HG03354 (cell line): ENCODE measurements around the gene TMPRSS9.
"Not testable (repeated sequence)": the region's sequence is repeated elsewhere in the genome, so short reads cannot be mapped to it uniquely, and the experiment has no call there.

Experiments used
- ATAC-seq: cut with Tn5 transposase; IDR thresholded peaks from one replicate; pipeline ENCODE4 v1.9.1; 2021; ENCODE audit warnings: mild to moderate bottlenecking; ENCODE audit not compliant: unreplicated experiment, poor library complexity, severe bottlenecking

Gene TMPRSS9

DNA sequence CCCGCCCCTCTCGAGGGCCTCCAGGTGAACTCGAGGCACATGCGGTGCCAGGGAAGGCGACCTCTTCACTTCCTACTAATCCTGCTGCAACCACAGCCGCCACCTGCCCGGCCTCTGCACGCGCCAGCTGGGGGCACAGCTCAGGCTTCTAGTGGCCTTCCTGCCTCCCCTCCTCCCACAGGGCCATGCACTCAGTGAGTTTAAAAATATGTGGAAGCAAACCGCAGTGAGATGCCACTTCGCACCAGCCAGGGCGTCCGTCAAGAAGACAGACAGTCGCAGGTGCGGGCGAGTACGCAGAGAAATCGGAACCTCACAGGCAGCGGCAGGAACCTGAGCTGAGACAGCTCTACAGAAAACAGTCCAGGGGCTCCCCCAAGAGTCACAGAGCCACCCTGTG, 86.3 kb downstream of the TMPRSS9 start:
- ATAC-seq, result no peak

DNA sequence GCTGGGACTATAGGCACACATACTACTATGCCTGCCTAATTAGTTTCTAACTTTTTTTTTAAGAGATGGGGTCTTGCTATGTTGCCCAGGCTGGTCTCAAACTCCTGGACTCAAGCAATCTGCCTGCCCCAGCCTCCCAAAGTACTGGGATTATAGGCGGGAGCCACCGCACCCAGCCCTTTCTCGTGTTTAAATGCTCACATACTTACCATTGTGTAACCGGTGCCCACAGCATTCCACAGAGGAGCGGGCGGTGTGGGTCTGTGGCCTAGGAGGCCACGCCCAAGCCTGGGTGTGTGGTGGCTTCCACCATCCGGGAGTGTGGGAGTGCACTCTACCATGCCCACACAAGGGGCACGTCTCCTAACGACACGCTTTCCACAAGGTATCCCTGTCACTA, 89.0 kb downstream of the TMPRSS9 start:
- no peak for ATAC-seq

DNA sequence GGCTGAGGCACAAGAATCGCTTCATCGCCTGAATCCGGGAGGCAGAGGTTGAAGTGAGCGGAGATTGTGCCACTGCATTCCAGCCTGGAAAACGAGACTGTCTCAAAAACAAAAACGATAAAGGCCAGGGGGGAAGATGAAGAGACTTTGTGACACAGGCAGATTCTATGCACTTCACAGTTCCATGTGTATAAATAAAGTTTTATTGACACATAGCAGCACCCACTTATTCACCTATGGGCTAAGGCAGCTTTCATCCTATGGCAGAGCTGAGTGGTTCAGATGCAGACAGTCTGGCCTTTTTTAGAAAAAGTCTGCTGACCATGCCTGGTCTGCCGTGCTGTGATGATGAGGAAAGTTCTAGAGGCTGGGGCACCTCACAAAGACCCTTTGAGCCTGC, 91.1 kb downstream of the TMPRSS9 start:
- no peak for ATAC-seq

DNA sequence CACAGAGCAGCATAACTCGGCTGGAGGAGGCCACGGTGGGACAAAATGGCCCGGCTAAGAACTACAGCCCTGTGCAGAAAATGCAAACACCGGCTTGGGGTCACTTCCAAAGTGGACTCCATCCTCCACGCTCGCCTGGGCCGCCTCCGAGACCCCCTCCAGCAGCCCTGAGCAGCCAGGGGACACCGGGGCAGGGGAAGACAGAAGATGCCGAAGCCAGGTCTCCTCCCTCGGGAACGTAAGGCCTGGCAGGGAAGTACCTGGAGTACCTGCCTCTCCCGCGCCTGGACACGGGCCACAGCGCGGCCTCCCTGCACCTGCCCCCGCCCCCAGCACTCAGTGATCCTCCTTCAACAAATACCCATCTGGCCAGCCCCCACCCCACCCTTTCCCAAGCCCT, 91.7 kb downstream of the TMPRSS9 start:
- ATAC-seq, result no peak

DNA sequence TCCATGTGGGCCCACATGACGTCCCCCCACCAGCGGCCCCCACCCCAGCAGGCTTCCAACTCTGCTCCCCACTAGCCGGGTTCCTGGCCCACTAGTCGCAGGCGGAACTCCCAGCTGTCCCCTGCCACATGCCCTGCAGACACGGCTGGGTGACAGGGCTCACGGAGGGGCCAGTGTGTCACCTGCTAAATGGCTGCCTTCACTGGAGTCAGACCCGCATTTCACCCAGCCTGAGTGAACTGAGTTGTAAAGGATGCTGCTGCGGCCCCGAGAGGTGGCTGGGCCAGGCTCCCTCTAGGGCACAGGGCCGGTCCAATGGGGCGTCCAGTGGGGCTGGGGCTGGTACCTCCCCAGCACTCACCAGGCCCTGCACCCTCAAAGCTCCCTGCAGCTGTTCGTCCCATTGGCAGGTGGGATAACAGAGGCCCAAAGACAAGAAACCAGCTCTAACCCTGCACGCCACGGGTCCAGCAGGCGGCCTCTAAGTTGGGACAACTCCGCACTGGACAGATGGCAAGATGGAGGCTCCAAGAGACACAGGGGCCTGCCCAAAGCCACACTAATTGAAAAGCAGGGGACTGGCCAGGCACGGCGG, 93.5 kb downstream of the TMPRSS9 start:
- no peak for ATAC-seq

DNA sequence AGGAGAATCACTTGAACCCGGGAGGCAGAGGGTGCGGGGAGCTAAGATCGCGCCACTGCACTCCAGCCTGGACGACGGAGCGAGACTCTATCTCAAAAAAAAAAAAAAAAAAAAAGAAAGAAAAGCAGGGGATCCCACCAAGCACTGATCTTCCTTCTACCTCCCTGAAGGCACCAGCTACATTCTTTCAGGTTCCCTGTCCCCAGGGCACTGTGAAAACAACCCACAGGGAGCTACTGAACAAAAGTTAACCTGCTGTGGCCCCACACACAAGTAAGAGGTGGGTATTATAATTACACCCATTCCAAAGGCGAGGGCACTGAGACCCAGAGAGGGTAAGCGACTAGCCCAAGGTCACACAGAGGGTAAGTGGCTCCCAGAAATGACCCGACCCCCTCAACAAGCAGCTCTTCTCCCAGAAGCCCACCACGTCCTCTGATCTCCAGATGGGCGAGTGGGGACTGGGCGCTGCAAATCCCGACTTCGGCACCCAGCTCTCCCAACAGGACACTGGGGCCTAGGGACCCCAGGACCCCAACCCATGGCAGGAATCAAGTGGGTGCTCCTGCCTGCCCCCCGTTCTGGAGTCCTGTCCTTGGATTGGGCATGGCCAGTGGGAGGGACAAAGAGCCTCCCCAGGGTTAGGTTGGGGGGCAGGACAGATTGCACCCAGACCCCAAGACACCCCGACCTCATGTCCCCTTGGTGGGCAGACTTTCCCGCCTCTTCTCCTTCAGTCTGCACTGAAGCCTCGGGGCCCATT, 94.3 kb downstream of the TMPRSS9 start:
- ATAC-seq, result no peak

DNA sequence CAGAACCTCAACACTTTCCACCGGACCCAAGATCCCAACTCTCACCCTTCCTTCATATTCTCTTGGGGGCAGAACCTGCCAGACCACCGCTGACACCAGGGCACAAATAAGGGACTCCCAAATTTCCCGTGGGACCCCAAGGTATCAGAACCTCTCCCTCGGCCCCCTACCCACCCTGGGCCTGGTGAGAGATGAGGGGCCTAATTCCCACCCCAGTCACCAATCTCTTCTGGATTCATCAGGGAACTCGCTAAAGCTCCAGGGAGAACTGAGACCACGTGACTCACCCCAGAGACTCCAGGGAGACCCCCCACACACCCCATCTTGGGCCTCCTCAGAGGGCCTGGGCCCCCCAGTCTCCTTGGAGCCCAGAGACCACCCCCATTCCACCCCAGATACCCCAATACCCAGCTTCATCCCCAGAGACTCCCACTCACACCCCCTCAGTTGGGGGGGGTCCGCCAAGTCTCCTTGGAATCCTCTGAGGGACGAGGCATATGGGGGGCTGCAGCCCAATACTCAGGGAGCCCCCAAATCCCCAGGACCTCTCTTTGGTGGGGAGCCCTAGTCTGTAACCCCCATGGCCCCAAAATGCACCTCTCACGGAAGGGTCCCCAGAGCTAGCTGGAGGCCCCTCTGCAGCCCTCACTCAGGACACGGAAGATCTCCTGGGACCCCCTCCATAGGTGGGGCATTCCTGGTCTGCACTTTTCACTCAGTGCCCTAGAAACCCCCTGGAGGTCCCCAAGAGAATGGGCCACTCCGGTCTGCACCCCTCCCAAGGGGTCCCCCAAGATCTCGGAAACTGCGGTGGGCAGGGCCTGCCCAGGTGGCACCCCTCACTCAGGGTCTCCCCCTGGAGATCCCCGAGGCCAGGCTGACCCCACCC, 95.1 kb downstream of the TMPRSS9 start:
- ATAC-seq, result no peak

DNA sequence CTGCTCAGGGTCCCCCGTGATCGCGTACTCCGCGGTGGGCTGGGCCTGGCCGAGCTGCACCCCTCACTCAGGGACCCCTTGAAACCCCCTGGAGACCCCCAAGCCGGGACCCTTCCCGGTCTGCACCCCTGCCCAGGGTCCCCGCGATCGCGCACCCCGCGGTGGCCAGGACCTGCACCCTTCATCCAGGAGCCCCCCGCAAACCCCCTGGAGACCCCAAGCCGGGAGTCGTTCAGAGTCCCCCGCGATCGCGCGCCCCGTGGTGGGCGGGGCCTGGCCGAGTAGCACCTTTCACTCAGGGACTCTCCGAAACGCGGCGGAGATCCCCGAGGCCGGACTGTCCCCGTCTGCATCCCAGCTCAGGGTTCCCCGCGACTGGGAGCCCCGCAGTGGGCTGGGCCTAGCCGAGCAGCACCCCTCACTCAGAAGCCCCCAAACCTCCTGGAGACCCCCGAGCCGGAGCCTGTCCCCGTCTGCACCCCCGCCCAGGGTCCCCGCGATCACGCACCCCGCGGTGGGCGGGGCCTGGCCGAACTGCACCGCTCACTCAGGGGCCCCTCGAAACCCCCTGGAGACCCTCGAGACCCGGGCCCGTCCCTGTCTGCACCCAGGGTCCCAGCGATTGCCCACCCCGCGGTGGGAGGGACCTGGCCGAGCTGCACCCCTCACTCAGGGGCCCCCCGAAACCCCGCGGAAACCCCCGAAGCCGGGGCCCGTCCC, 95.9 kb downstream of the TMPRSS9 start:
- peak; percentile 44 for ATAC-seq

DNA sequence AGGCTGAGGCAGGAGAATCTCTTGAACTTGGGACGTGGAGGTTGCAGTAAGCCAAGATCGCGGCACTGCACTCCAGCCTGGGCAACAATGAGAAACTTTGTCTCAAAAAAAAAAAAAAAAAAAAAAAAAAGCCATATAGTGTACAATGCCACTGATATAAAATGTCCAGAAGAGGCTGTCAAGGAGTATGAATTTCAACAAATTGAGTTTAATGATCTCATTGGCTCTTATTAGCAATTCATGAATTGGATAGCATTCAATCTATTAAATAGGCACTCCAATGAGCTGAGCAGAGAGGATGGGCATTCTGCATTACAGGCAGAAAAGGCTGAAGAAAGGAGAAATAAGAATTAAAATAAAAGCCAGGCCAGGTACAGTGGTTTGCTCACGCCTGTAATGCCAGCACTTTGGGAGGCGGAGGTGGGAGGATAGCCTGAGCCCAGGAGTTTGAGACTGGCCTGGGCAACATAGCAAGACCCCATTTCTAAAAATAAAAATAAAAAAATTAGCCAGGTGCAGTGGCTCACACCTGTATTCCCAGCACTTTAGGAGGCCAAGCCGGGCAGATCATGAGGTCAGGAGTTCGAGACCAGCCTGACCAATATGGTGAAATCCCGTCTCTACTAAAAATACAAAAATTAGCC, 97.5 kb downstream of the TMPRSS9 start:
- no peak for ATAC-seq

DNA sequence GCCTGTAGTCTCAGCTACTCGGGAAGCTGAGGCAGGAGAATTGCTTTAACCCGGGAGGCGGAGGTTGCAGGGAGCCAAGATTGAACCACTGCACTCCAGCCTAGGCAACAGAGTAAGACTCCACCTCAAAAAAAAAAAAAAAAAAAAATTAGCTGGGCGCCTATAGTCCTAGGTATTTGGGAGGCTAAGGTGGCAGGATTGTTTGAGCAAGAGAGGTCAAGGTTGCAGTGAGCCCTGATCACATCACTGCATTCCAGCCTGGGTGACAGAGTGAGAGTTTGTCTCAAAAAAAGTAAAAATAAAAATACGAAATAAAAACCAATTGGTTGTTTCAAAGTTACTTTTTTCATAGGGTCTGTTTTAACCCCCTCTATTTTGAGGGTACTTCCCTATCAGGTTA, 98.0 kb downstream of the TMPRSS9 start:
- no peak for ATAC-seq

DNA sequence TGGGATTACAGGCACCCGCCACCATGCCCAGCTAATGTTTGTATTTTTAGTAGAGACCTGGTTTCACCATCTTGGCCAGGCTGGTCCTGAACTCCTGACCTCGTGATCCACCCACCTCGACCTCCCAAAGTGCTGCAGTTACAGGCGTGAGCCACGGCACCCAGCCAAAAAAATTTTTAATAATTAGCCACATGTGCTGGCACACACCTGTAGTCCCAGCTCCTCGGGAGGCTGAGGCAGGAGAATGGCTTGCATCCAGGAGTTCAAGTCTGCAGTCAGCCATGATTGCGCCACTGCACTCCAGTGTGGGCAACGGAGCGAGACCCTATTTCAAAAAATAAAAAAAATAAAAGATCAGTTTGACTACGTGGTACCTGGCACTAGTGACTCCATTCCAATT, 98.7 kb downstream of the TMPRSS9 start:
- ATAC-seq, result not testable (repeated sequence)

DNA sequence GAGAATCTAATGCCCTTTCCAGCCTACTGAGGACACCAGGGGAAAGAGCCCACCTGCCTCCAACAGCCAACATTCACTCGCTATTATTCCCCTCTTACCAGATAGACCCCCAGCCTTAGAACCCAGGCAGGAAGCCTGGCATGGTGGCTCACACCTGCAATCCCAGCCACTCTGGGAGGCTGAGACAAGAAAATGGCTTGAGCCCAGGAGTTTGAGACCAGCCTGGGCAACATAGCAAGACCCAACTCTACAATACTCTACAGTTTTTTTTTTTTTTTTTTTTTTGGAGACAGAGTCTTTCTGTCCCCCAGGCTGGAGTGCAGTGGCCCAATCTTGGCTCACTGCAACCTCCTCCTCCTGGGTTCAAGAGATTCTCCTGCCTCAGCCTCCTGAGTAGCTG, 100.2 kb downstream of the TMPRSS9 start:
- ATAC-seq, result no peak

DNA sequence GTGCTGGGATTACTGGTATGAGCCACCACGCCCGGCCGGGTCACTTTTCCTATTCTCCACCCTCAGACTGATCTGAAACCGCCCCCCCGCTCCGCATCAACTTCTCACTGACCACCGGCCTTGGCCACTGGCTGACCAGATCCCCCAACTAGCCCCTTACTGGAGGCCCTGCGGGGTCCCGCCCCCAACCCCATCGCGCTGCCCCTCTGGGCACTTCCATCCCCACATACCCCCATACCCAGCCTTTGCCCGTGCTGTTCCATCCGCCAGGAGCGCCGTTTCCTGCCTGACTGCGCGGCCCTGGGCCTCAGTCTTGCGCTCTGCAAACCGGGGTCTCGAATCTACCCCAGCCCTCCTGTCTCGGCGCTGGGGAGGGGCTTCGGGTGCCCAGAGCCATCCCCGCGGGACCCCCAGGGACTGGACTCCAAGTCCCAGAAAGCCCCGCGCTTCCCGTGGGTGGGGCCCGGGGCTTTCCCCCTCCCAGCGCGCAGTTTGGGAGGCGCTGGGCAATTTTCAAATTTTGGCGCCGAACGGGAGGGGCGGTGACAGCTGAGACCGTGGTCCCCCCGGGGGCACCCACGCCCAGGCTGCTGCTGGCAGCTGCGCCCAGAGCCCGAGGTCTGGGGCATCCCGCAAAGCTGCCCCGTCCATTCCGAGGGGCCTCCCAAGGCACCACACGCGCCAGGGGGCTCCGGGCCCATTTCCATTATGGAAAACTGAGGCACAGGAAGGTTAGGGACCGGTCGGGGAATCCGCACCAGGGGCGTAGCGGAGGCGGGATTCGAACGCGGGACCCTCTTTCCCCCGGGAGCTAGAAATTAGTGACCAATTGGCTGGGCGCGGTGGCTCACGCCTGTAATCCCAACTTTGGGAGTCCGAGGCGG, 101.9 kb downstream of the TMPRSS9 start:
- ATAC-seq, result no peak

DNA sequence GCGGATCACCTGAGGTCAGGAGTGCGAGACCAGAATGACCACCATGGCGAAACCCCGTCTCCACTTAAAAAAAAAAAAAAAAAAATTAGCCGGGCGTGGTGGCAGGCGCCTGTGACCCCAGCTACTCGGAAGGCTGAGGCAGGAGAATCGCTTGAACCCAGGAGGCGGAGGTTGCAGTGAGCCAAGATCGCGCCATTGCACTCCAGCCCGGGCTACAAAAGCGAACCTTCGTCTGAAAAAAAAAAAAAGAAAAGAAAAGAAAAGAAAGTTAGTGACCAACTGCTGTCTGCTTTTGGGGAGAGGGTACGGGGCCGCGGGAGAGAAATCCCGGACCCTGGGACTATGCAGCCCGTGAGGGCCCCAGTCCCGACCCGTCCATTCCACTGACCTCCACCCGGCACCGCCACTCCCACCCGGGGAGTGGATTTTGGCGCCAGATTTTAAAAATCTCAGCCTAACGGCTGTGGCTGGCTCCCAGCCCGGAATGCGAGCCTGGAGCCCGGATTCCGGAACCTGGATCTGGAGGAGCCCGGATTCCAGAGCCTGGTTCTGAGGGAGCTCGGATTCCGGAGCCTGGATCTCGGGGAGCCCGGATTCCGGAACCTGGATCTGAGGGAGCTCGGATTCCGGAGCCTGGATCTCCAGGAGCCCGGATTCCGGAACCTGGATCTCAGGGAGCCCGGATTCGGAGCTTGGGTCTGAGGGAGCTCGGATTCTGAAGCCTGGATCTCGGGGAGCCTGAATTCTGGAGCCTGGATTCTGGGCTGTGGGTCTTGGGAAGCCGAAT, 102.8 kb downstream of the TMPRSS9 start:
- ATAC-seq, result no peak

DNA sequence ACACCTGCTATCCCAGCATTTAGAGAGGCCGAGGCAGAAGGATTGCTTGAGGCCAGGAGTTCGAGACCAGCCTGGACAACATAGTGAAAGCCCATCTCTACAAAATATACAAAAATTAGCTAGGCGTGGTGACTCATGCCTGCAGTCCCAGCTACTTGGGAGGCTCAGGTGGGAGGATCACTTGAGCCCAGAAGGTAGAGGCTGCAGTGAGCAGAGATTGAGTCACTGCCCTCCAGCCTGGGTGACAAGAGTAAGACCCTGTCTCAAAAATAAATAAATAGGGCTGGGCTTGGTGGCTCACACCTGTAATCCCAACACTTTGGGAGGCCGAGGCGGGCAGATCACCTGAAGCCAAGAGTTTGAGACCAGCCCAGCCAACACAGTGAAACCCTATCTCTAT, 103.6 kb downstream of the TMPRSS9 start:
- not testable (repeated sequence) for ATAC-seq

DNA sequence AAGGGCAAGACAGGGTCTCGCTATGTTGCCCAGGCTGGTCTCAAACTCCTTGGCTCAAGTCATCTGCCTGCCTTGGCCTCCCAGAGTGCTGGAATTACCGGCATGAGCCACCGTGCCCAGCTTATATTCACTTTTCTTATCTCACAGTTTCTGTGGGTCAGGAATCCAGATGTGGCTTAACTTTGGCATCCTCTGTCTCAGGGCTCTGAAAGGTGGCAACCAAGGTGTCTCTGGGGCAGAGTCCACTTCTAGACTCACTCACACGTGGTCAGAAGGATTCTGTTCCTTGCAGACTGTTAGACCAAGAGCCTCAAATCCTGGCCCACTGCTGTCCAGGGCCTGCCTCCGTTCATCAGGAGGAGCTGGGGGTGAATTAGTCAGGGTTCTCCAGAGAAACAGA, 104.3 kb downstream of the TMPRSS9 start:
- no peak for ATAC-seq

DNA sequence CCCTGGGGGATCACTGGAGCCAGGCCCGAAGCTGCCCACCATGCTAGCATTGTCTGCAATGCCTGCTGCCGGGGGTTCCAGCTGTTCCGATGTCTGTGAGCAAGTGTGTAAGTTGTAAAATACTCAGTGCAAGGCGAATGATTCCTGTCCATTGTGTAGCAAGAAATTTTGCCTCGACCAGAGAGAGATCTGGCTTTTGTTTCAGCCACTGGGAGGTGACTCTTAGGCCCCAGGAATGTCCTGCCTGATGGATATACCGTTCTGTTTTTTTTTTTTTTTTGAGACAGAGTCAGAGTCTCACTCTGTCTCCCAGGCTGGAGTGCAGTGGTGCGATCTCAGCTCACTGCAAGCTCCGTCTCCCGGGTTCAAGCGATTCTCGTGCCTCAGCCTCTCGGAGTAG, 108.5 kb downstream of the TMPRSS9 start:
- ATAC-seq, result no peak
